Psoas muscle (tissue), 8 donors: ENCODE results near the gene CDH4. TPM values are rescaled to one million over a fixed set of nuclear protein-coding genes. Genes with fewer than 3 reads are reported as not detected.

Experiments used
- ATAC-seq, 4 donors: fragments of 200-7000 bp; cut with Tn5 transposase; one replicate each; pipeline ENCODE4 v1.9.1; 2020; ENCODE audit warnings: moderate library complexity in 3 of 4, mild to moderate bottlenecking in 2 of 4
- DNase-seq, 2 donors: peaks; one replicate each; pipeline ENCODE4 v3.0.0-alpha.2; 2020
- H3K27ac ChIP-seq: fragments of 200-600 bp; one replicate; pipeline ENCODE4 v1.8.0; 2022
- H3K27me3 ChIP-seq, 3 donors: fragments of 200-600 bp in 1 of 3; one replicate each; pipeline versions ENCODE4 v1.6.1 to v1.8.0; 2013 to 2022; ENCODE audit warnings: low read length in 2 of 3, mild to moderate bottlenecking in 2 of 3, moderate library complexity in 1 of 3; ENCODE audit not compliant: insufficient read depth in 3 of 3
- H3K36me3 ChIP-seq, 2 donors: fragments of 200-600 bp in 1 of 2; one replicate each; pipeline versions ENCODE4 v1.6.1 to v1.8.0; 2013 to 2022; ENCODE audit warnings: low read depth in 1 of 2, mild to moderate bottlenecking in 1 of 2, moderate library complexity in 1 of 2; ENCODE audit not compliant: insufficient read depth in 1 of 2
- H3K4me1 ChIP-seq: fragments of 200-600 bp; one replicate; pipeline ENCODE4 v1.8.0; 2022
- H3K4me3 ChIP-seq: fragments of 200-600 bp; one replicate; pipeline ENCODE4 v1.8.0; 2022; ENCODE audit warnings: mild to moderate bottlenecking
- H3K9me3 ChIP-seq: fragments of 200-600 bp; one replicate; pipeline ENCODE4 v1.8.0; 2022
- CTCF ChIP-seq: fragments of 200-600 bp; IDR thresholded peaks from one replicate; pipeline ENCODE4 v1.8.0; 2022; ENCODE audit warnings: antibody characterized with exemption
- WGBS, 3 donors: extraction: QIAGEN DNeasy Blood & Tissue Kit; methylation state at CpG; one replicate each; pipeline versions ENCODE4 v1.1.6 to v1.1.7; 2013; 5-methylcytosine and 5-hydroxymethylcytosine counted together
- intact Hi-C, 2 donors: fragments of 100-400 bp; cut with DNase I; formaldehyde crosslinking; loops; one replicate each; pipeline versions ENCODE4 v1.11.0 to v1.14.2; 2022
- polyA plus RNA-seq, 3 donors: library from polyadenylated mRNA; stranded (reverse); fragments of 200-250 nt; gene quantifications; one replicate each; pipeline ENCODE4 v1.2.3, GENCODE V29; 2013
- total RNA-seq, 4 donors: library from RNA; stranded (reverse); fragmentation: NEBNext Ultra II Directional in 2 of 4; extraction: Animal tissue kit (Norgen Biotek cat#: 25700) in 2 of 4; gene quantifications; one replicate each; pipeline versions ENCODE4 v1.2.1 to v1.2.4, GENCODE V29; 2021 to 2023
- donor health status: healthy with polysubstance abuse.
- donor health status: DM: no; HTN: no; CAD: no; lungs with moderate emphysema.
- donor health status: Bipolar disorder and iron deficiency.
- donor health status: healthy.
- donor health status: DM: yes; HTN: yes; CAD: no.
- donor health status: DM: no; HTN: no; CAD: no.
- donor health status: DM: no; HTN: no; CAD: no.
- donor health status: DM: yes; HTN: yes; CAD: no.

The CDH4 gene
- total and polyA plus RNA-seq, 7 donors: 0.26 to 1.0 (median 0.34) TPM

GRCh38 chr20:61297491-61297890 is 45.4 kb downstream of the CDH4 start:
- intact Hi-C loops: no loop called here
- no peak for DNase-seq
- H3K27ac ChIP-seq: no peak overlapping the region
- no peaks in the 10 kb centered on the region for H3K4me1 ChIP-seq
- H3K9me3 ChIP-seq: no peaks in the 10 kb centered on the region
- ATAC-seq: no peak
- no peak overlapping the region for H3K4me3 ChIP-seq
- H3K27me3 ChIP-seq: no peaks in the 10 kb centered on the region
- H3K36me3 ChIP-seq: no peaks in the 10 kb centered on the region
- no peak for TF ChIP-seq CTCF
- WGBS, 3 donors: 90 to 96% (median 94%) methylated on average over 16 of the region's 16 CpGs

- H3K4me1 ChIP-seq: no peaks in the 10 kb centered on the region
- no peak overlapping the region for H3K27ac ChIP-seq
- ATAC-seq (no peak), DNase-seq (no peak)
- H3K36me3 ChIP-seq: no peaks in the 10 kb centered on the region
- TF ChIP-seq CTCF: no peak
- intact Hi-C loops: no loop called here
- H3K27me3 ChIP-seq: no peaks in the 10 kb centered on the region
- no peaks in the 10 kb centered on the region for H3K9me3 ChIP-seq
- H3K4me3 ChIP-seq: no peak overlapping the region
- 88 to 95% (median 92%) methylated on average over 15 to 17 of the region's 17 CpGs for WGBS, 3 donors
These were observed 45.9 kb downstream of the CDH4 start for GRCh38 chr20:61297986-61298385.

GRCh38 chr20:61298661-61299060 is 46.6 kb downstream of the CDH4 start:
- DNase-seq: no peak
- Histone ChIP-seq H3K4me1 (no peaks in the 10 kb centered on the region), H3K9me3 (no peaks in the 10 kb centered on the region), H3K27me3 (no peaks in the 10 kb centered on the region), H3K4me3 (no peak overlapping the region), H3K27ac (no peak overlapping the region), H3K36me3 (no peaks in the 10 kb centered on the region)
- ATAC-seq: no peak
- TF ChIP-seq CTCF: no peak
- WGBS, 3 donors: 93 to 97% (median 93%) methylated on average over 6 of the region's 6 CpGs
- intact Hi-C loops: no loop called here

- no peaks in the 10 kb centered on the region for H3K27me3 ChIP-seq
- no peak overlapping the region for H3K27ac ChIP-seq
- DNase-seq (no peak), ATAC-seq (no peak)
- H3K4me3 ChIP-seq: no peak overlapping the region
- no peaks in the 10 kb centered on the region for H3K9me3 ChIP-seq
- intact Hi-C loops: no loop called here
- 81 to 85% (median 81%) methylated on average over 11 of the region's 11 CpGs for whole genome bisulfite sequencing, 3 donors
- H3K36me3 ChIP-seq: no peaks in the 10 kb centered on the region
- no peak for TF ChIP-seq CTCF
- H3K4me1 ChIP-seq: no peaks in the 10 kb centered on the region
These were observed 47.0 kb downstream of the CDH4 start for GRCh38 chr20:61299104-61299503.

GRCh38 chr20:61299618-61300017 is 47.6 kb downstream of the CDH4 start:
- no peaks in the 10 kb centered on the region for H3K36me3 ChIP-seq
- WGBS, 3 donors: 62 to 64% (median 62%) methylated on average over 7 of the region's 7 CpGs
- H3K4me1 ChIP-seq: no peaks in the 10 kb centered on the region
- no peak for TF ChIP-seq CTCF
- intact Hi-C loops: no loop called here
- no peak overlapping the region for H3K27ac ChIP-seq
- no peak overlapping the region for H3K4me3 ChIP-seq
- DNase-seq (no peak), ATAC-seq (no peak)
- H3K9me3 ChIP-seq: no peaks in the 10 kb centered on the region
- H3K27me3 ChIP-seq: no peaks in the 10 kb centered on the region
